ENCODE data around the gene SSR3.

Gene SSR3

GRCh38 chr3:156539051-156539450 lies 15.9 kb downstream of the SSR3 start:
- no peak for DNase-seq (ENCODE audit: low read depth in 1 of 2, low spot score in 1 of 2)

DNA sequence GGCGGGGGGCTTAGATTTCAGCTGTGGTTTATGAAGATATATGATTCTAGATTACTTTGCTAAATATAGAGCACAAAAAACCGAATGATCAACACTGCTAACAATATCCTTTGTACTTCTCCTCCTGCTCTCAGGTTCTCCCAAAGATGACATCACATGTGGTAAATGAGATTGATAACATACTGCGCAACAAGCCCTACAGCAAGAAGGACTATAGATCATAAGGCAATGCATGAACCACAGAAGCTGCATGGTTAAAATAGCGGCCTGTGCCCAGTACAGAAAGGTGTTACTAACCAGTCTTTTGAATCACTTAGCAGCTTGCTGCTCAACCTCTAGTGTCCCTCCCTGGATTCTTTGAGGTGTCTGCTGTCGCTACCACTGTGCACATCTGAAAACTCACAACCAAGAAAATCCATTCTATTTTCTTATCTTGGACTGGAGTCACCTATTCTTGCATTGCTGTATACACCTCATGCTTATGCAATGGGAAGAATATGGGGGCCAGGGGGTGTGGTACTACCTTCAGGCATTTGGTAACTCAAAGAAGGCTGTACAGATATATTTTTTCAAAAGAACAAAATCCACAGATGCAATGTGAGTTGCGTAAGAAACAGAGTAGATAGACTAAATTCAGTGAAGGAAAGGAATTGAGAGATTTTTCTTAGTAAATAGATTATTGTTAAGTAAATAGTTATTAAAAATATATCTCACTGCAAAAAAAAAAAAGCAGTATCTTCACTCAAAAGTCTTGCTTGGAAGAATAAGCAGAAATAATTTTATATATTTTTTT lies 18.2 kb downstream of the SSR3 start:
- DNase-seq (ENCODE audit: low read depth in 1 of 2, low spot score in 1 of 2): no peak

- no peak for DNase-seq (ENCODE audit: low read depth in 1 of 2, low spot score in 1 of 2)
Measured at GRCh38 chr3:156535798-156536197, 19.1 kb downstream of the SSR3 start.

- no peak for DNase-seq (ENCODE audit: low read depth in 1 of 2, low spot score in 1 of 2)
Measured at GRCh38 chr3:156535162-156535627, 19.7 kb downstream of the SSR3 start.

DNA sequence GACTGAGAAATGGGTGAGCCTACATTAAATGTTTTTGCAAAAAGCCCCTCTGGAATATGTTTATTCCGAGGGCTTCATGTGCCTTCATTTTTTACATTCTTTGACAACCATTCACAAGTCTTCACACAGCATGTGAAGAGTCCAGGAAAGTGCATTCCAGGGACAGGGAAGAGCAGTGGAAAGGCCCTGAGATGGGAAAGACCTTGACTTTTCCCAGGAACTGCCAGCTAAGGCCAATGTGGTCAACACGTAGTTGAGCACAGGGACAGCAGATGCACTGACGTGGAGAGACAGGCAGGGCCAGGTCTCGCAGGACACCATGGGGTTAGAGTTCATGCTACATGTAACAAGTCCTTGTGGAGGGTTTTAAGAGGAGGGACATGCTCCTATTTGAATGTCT lies 21.7 kb downstream of the SSR3 start:
- no peak for DNase-seq (ENCODE audit: low read depth in 1 of 2, low spot score in 1 of 2)

DNA sequence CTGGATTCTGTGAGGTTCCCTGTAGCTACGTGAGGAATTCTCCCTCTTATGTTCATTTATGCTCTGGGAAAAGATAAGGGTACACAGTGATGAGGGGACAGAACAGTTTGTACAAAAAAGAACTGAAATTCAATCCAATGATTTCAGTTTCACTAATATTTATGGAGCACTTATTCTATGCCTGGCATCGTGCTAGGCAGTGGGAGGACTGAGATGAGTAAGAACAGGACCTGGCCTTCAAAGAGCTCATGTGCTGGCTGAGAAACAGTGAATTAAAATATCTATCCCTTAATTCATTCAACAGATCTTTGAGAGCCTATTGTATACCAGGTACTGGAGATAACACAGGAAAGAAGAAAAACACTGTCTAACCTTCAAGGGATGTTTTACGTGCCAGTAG lies 22.2 kb downstream of the SSR3 start:
- no peak for DNase-seq (ENCODE audit: low read depth in 1 of 2, low spot score in 1 of 2)

GRCh38 chr3:156530980-156531379 lies 23.9 kb downstream of the SSR3 start:
- no peak for DNase-seq (ENCODE audit: low read depth in 1 of 2, low spot score in 1 of 2)

GRCh38 chr3:156527060-156527459 lies 27.9 kb downstream of the SSR3 start:
- DNase-seq (ENCODE audit: low read depth in 1 of 2, low spot score in 1 of 2): no peak

DNA sequence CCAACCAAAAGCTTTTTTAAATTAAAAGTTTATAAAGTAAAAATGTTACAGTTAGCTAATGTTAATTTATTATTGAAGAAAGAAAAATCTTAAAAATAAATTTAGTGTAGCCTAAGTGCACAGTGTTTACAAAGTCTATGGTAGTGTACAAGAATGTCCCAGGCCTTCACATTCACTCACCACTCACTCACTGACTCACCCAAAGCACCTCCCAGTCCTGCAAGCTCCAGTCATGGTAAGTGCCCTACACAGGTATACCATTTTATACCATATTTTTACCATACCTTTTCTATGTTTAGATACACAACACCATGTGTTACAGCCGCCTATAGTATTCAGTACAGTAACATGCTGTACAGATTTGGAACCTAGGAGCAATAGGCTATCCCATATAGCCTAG lies 29.1 kb downstream of the SSR3 start:
- no peak for DNase-seq (ENCODE audit: low read depth in 1 of 2, low spot score in 1 of 2)

DNA sequence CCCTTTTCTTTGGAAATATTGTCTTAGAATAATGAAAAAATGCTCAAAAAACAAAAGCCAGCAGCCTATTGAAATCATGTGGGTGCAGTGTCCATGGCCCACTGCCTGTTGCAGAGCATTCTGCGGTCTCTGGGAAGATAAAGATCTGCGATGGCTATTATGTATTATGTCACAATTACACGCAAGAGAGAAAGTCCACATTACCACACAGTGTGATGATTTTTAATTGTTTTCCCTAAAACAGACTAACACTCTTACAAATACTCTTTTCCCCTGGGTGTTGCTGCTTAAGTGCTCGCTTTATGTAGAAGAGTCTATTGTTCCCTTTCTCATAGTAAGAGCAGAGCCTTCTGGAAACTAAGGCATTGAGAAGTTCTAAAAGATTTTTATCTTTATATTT lies 32.2 kb downstream of the SSR3 start:
- no peak for DNase-seq (ENCODE audit: low read depth in 1 of 2, low spot score in 1 of 2)

- no peak for DNase-seq (ENCODE audit: low read depth in 1 of 2, low spot score in 1 of 2)
Measured at GRCh38 chr3:156519758-156520162, 35.2 kb downstream of the SSR3 start.

DNA sequence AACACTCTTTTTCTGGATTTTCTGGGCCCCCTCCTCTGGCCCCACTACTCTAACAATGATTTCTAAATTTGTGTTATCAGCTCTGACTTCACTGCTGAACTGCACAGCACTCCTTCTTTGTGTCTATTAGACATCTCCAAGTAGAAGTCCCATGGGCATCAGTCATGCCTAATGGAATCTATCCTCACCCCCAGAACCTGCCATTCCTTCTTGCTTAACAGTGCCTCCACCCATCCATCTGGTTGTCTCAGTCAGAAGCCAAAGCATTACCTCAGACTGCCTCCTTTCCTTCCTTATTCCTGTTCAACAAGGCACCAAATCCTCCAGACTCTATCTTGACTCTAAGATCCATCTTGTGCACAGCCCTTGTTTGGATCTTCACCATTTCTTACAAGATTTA lies 36.2 kb downstream of the SSR3 start:
- DNase-seq (ENCODE audit: low read depth in 1 of 2, low spot score in 1 of 2): no peak

- no peak for DNase-seq (ENCODE audit: low read depth in 1 of 2, low spot score in 1 of 2)
Measured at GRCh38 chr3:156516961-156517360, 38.0 kb downstream of the SSR3 start.

GRCh38 chr3:156516284-156516683 lies 38.6 kb downstream of the SSR3 start:
- no peak for DNase-seq (ENCODE audit: low read depth in 1 of 2, low spot score in 1 of 2)

DNA sequence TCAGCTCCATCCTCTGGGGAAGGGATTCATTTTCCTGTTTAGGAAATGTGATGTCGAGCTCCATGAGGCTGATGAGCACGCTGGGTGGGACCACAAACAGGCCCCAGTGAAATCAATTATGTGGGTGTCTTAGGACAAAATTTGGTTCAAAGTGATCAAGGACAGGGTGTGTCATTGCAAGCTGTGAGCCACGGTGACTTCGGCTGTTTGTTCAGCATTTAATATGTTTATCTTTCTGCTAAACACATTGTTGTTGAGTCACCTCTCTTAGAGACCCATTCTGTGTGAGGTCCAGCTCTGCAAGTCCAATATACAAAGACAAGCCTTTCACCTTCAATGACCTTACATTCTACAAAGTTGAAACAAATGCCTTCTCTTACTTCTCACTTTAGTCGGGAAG lies 41.3 kb downstream of the SSR3 start:
- no peak for DNase-seq (ENCODE audit: low read depth in 1 of 2, low spot score in 1 of 2)

DNA sequence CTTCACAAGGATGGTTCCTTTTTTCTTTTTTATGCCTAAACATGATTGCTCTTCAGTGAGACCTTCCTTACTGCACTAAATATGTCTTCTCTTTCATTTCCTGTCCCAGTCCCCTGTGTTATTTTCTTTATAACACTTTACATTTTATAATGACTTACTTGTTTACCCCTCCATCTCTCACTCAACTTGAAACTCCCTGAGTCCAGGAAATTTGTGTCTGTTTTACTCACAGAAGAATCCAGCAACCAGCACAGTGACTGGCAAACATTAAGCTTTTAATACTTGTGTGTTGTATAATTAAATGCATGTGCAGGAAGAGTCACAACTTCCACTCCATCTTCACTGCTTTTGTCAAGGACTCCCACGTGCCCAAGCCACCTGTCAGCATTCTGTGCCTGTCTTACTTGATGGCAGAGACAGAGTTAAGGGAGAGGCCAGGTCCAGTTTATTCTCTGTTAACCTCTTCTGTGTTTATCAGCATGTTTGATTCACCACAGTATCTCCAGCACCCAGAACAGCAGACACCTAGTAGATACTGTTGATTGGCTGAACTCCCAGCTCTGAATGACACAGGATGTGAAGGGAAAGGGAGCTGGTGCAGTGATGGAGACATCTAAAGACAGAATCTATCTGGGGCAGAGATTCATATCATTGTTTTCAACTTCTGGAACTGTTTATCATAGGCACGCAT lies 42.8 kb downstream of the SSR3 start:
- DNase-seq (ENCODE audit: low read depth in 1 of 2, low spot score in 1 of 2): no peak

- no peak for DNase-seq (ENCODE audit: low read depth in 1 of 2, low spot score in 1 of 2)
Measured at GRCh38 chr3:156509189-156510174, 45.4 kb downstream of the SSR3 start.

GRCh38 chr3:156507285-156507684 lies 47.6 kb downstream of the SSR3 start:
- no peak for DNase-seq (ENCODE audit: low read depth in 1 of 2, low spot score in 1 of 2)

DNA sequence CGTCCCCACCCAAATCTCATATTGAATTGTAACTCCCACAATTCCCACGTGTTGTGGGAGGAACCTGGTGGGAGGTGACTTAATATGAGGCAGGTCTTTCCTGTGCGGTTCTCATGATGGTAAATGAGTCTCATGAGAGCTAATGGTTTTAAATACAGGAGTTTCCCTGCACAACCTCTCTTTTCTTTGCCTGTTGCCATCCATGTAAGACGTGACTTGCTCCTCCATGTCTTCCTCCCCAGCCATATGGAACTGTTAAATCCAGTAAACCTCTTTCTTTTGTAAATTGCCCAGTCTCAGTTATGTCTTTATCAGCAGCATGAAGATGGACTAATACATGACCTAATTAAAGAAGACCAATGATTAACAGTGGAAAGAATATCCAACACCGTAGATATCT lies 56.6 kb downstream of the SSR3 start:
- no peak for DNase-seq (ENCODE audit: low read depth in 1 of 2, low spot score in 1 of 2)

DNA sequence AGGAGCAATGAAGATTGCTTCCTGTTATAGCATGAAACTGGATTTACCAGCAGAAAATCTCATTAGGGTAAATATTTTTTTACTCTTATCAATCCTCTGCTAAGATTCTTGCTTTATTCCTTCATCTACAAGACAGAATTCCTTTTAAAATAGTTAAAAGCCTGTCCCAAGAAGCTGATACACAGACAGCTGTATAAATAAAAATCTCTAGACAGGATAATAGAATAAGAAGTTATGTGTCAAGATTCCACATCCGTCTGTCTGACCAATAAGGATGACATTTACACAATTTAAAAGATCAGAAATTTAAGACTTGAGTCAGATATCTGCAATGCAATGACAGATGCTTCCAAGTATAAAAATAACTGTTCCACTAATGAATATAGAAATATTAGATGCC lies 57.6 kb downstream of the SSR3 start:
- no peak for DNase-seq (ENCODE audit: low read depth in 1 of 2, low spot score in 1 of 2)

GRCh38 chr3:156495816-156496215 lies 59.1 kb downstream of the SSR3 start:
- no peak for DNase-seq (ENCODE audit: low read depth in 1 of 2, low spot score in 1 of 2)

DNA sequence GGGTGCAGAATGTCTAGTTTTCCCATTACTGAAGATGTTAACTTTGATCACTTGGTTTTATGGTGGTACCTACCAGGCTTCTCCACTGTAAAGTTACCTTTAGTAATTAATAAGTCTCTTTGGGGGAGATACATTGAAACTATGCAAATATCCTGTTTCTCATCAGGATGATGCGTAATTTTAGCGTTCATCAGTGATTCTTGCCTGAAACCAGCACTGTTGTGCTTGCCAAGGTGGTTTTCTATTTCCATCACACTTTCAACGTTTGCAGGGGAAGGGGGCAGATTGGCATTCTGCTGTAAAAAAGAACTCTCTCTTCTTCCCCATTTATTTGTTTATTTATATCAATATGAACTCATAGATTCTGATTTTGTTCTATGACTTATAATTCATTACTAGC lies 61.0 kb downstream of the SSR3 start:
- DNase-seq (ENCODE audit: low read depth in 1 of 2, low spot score in 1 of 2): no peak
